Rectal smooth muscle tissue (tissue), 1 donor: ENCODE data around the gene METTL25.

Source experiments
- H3K27ac ChIP-seq: one replicate; pipeline ENCODE4 v1.7.0; 2013; ENCODE audit warnings: low read depth, low read length, inconsistent platforms
- H3K27me3 ChIP-seq: one replicate; pipeline ENCODE4 v1.7.0; 2013; ENCODE audit warnings: low read length; ENCODE audit not compliant: control insufficient read depth, insufficient read depth
- H3K36me3 ChIP-seq: one replicate; pipeline ENCODE4 v1.7.0; 2013; ENCODE audit warnings: low read length; ENCODE audit not compliant: control insufficient read depth, insufficient read depth
- H3K4me1 ChIP-seq: one replicate; pipeline ENCODE4 v1.7.0; 2013; ENCODE audit warnings: low read length; ENCODE audit not compliant: control insufficient read depth, insufficient read depth
- H3K4me3 ChIP-seq: one replicate; pipeline ENCODE4 v1.7.0; 2013; ENCODE audit warnings: low read length
- H3K9ac ChIP-seq: one replicate; pipeline ENCODE4 v1.7.0; 2013; ENCODE audit warnings: low read length

Gene METTL25, protein sequence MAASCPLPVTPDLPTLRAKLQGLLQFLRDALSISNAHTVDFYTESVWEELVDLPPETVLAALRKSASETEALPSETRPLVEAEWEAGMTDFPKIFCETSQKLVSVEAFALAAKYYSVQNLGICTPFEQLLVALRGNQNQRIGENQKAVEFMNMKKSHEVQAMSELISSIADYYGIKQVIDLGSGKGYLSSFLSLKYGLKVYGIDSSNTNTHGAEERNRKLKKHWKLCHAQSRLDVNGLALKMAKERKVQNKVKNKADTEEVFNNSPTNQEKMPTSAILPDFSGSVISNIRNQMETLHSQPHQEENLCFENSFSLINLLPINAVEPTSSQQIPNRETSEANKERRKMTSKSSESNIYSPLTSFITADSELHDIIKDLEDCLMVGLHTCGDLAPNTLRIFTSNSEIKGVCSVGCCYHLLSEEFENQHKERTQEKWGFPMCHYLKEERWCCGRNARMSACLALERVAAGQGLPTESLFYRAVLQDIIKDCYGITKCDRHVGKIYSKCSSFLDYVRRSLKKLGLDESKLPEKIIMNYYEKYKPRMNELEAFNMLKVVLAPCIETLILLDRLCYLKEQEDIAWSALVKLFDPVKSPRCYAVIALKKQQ

DNA sequence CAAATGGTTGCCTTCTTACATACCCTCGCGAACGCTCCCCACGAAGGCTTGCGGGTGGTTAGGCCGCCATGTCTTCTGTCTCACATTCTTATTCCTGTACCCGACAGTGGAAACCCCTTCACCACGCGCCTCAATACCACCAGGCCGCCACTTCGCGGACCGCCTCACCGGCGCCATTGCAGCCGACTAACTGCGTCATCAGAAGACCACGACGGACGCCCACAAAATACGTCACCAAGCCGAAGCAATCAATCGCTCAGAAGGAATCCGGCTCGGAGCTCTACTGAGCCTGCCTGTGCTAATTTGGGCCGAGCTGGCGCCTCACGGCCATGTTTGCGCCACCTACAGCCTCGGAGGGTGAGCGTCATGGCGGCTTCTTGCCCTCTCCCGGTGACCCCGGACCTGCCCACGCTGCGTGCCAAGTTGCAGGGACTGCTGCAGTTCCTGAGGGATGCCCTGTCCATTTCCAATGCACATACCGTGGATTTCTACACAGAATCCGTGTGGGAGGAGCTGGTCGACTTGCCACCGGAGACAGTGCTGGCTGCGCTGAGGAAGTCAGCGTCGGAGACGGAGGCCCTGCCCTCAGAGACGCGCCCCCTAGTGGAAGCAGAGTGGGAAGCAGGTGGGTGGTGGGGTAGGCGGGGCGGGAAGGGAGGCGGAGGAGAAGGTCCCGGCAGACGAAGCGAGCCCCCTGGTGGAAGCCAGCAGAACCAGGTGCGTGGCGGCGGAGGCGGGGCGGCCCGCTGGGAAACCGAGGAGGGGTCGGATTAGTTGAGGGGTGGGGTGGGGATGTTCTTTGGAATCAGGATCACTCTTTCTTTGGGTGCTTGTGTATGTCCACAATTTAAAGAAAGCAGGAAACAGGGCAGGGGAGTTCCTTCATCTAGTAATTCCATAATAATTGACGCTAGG lies at the start of gene METTL25, which contains the start of gene CCDC59:
Gene METTL25, plus strand, starts transcription at position 330 of the 915 bp plus-strand sequence. Its CDS starts 37 bp downstream, at position 367.
Gene CCDC59, minus strand, starts transcription at position 188 of the 915 bp plus-strand sequence. Its CDS starts 11 bp downstream, at position 177.
- peak within 1 kb of the TSS; percentile 99 for H3K4me3 ChIP-seq
- peaks cover 2% of the 10 kb centered on the region for H3K36me3 ChIP-seq
- H3K4me1 ChIP-seq: peaks cover 9% of the 10 kb centered on the region

DNA sequence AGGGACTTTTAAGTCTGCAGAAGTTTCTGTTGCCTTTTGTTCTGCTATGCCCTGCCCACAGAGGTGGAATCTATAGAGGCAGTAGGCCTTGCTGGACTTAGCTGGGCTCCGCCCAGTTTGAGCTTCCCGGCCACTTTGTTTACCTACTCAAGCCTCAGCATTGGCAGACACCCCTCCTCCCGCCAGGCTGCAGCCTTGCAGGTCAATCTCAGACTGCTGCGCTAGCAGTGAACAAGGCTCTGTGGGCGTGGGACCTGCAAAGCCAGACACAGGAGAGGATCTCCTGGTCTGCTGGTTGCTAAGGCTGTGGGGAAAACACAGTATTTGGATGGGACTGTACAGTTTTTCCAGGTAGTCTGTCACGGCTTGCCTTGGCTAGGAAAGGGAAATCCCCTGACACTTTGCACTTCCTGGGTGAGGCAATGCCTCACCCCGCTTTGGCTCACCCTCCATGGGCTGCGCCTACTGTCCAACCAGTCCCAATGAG lies 43.9 kb upstream of the METTL25 start:
- Histone ChIP-seq H3K27ac (no peak overlapping the region), H3K4me3 (no peak overlapping the region), H3K9ac (no peak overlapping the region), H3K4me1 (no peaks in the 10 kb centered on the region), H3K27me3 (no peaks in the 10 kb centered on the region), H3K36me3 (no peaks in the 10 kb centered on the region)

More for the DNA sequence above, at the start of gene METTL25, which contains the start of gene CCDC59:
- H3K27me3 ChIP-seq: no peaks in the 10 kb centered on the region
- peak within 1 kb of the TSS; percentile 96 for H3K9ac ChIP-seq
- H3K27ac ChIP-seq: peak within 1 kb of the TSS; percentile 100

DNA sequence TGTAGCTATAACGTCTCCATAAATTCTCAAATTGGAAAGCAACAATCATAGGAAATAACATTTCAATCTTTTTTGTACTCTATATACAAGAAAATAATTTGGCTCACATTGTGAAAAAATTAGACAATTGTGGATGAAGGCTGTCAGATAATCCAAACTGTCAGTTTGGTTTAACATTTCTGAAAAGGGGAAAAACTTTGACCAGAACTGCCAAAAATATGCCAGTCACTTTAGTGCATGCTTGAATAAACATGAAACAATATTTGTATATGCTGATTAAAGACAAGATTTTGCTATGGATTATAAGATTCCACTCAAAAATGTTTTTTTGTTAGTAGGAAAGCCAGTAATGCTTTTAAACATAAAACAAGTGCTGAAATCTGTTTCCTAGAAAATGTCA lies 39.1 kb upstream of the METTL25 start:
- Histone ChIP-seq H3K4me3 (no peak overlapping the region), H3K27me3 (no peaks in the 10 kb centered on the region), H3K9ac (no peak overlapping the region), H3K36me3 (no peaks in the 10 kb centered on the region), H3K4me1 (no peaks in the 10 kb centered on the region), H3K27ac (no peak overlapping the region)

DNA sequence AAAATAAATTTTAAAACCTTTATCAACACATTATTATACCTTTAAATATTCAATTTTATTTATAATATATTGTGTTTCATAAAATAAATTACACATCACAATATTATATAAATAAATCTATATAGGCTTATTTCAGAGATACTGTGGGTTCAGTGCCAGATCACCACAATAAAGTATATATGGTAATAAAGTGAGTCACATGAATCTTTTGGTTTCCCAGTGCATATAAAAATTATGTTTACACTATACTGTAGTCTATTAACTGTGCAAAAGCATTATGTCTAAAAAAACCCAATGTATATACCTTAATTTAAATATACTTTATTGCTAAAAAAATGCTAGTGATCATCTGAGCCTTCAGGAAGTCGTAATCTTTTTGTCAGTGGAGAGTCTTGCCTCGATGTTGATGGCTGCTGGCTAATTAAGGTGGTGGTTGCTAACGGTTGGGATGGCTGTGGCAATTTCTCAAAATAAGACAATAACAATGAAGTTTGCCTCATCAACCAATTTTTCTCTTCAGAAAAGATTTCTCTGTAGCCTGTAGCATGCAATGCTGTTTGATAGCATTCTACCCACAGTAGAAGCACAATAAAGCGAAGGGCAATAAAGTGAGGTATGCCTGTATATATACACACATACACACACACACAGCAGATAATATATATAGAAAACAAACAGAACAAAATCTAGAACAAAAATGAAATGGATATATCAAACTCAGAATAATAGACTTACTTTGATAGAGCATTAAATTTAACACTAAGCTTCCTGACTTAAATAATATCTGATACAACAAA lies 32.6 kb upstream of the METTL25 start:
- Histone ChIP-seq H3K36me3 (no peaks in the 10 kb centered on the region), H3K27me3 (no peaks in the 10 kb centered on the region), H3K4me3 (no peak overlapping the region)

DNA sequence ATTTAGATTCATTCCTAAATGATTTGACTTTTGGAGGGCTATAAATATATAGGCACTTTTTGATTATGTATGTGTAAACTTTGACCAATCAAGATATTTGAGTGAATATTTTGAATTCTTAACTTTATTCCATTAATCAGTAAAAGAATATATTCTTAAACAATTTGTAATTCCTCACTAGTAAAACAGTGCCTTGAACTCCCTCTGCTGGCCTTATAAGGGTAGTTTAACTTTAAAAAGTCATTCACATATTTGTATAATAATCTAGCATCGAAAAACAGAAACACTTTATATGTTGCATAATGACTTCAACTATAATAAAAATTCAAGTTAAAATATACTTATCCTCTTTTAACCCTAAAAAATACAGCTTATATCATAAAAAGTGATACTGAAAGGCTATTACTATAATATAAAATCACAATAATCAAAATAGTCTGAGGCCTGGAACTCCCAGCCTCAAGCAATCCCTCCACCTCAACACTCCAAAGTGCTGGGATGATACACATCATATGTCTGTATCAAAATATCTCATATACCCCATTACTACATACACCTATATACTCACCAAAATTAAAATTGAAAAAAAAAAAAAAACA lies 31.3 kb upstream of the METTL25 start:
- Histone ChIP-seq H3K27me3 (no peaks in the 10 kb centered on the region), H3K9ac (no peak overlapping the region), H3K4me3 (no peak overlapping the region), H3K4me1 (no peaks in the 10 kb centered on the region), H3K36me3 (no peaks in the 10 kb centered on the region), H3K27ac (no peak overlapping the region)

More for the DNA sequence above, 32.6 kb upstream of the METTL25 start:
- Histone ChIP-seq H3K9ac (no peak overlapping the region), H3K4me1 (no peaks in the 10 kb centered on the region), H3K27ac (no peak overlapping the region)

DNA sequence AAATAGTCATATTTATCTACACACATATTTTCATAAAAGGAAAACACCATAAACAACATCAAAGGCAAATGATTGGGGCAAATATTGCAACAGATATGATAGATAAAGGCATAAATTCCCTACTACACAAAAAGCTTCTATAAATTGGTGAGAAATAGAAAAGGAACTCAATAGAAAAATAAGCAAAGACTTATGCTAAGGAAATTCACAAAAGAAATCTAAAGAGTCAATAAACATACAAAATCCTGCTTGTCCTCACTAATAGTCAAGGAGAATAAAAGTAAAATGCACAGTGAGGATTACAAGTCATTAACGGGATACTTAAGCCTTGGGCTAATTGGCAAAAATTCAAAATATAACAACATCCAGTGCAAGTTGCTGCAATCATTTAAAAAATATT lies 30.5 kb upstream of the METTL25 start:
- no peaks in the 10 kb centered on the region for H3K4me1 ChIP-seq
- no peak overlapping the region for H3K27ac ChIP-seq
- H3K27me3 ChIP-seq: no peaks in the 10 kb centered on the region
- no peaks in the 10 kb centered on the region for H3K36me3 ChIP-seq
- H3K9ac ChIP-seq: no peak overlapping the region
- no peak overlapping the region for H3K4me3 ChIP-seq

DNA sequence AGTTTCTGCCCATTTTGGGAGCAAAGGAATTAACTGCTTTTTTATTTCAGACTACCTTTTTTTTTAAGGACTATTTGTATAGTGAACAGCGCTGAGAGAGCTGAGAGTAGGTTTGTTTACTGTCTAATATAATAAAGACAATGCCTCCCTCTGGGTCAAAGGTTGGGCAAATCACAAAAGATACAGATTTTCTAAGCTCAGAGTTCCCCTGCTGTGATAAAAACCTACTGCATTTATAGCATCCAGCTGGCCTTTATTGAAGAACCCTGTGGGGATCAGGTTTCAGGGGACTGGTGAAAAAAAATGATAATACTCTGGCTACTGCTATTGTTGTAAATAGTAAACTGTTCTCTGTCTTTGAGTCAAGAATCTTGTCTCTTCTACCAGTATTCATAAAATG lies 28.8 kb upstream of the METTL25 start:
- Histone ChIP-seq H3K4me1 (no peaks in the 10 kb centered on the region), H3K36me3 (no peaks in the 10 kb centered on the region)

DNA sequence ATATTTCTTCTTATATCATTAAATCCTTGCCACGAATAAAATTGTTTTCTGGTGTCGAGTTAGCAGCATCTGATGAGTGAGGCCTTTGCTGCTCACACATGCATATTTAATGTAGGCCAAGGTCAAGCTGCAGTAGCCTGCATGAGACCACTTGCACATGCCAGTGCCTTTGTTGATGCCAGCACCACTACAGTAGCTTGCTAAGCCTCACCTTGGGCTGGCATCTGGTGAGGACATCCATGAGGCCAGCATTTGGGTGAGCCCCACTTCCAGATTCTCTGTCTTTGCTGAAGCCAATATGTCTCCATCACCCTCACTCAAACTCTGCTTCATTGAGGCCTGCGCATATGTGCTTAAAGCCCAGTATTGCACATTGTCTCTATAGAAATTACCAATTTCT lies 8.2 kb upstream of the METTL25 start:
- Histone ChIP-seq H3K27me3 (no peaks in the 10 kb centered on the region), H3K4me1 (no peaks in the 10 kb centered on the region), H3K27ac (no peak overlapping the region), H3K36me3 (no peaks in the 10 kb centered on the region), H3K4me3 (no peak overlapping the region), H3K9ac (no peak overlapping the region)

More for the DNA sequence above, 28.8 kb upstream of the METTL25 start:
- no peak overlapping the region for H3K27ac ChIP-seq
- H3K9ac ChIP-seq: no peak overlapping the region
- no peak overlapping the region for H3K4me3 ChIP-seq
- H3K27me3 ChIP-seq: no peaks in the 10 kb centered on the region

DNA sequence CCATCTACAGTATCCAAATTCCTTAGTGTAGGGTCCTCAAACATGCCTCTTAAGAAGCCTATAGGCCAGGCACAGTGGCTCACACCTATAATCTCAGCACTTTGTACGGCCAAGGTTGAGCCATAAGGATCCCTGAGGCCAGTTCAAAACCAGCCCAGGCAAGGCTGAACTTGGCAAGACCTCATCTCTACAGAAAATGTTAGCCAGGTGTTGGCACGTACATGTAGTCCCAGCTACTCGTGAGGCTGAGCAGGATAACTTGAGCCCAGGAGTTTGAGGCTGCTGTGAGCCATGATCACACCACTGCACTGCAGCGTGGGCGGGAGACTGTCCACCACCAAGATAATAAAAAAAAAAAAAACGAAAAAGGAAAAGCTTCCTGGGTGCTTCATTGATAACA lies 6.9 kb upstream of the METTL25 start:
- Histone ChIP-seq H3K9ac (no peak overlapping the region), H3K36me3 (peaks cover 2% of the 10 kb centered on the region), H3K4me1 (peaks cover 4% of the 10 kb centered on the region), H3K4me3 (no peak overlapping the region), H3K27ac (no peak overlapping the region), H3K27me3 (no peaks in the 10 kb centered on the region)

DNA sequence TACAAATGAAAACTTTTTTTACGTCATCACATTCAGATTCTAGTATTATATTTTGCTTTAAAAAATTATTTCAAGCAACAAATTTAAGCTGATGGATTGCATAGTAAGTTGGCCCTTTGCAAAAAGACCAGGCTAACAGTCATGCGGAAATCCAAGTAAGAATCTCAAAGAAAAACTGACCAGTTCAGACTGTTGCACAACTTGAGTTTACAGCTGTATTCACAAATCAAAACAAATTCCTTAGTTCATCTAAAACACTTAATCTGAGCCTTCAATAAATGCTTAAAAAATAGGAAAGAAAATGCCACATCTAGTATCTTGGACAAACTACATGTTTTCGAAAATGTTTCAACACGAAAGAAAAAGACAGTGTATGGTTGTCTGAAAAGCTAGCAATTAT lies 989 bp upstream of the METTL25 start:
- Histone ChIP-seq H3K36me3 (peaks cover 2% of the 10 kb centered on the region), H3K4me3 (peak overlapping the region; percentile 99), H3K27me3 (no peaks in the 10 kb centered on the region), H3K27ac (peak overlapping the region; percentile 100), H3K9ac (peak overlapping the region; percentile 96), H3K4me1 (peaks cover 9% of the 10 kb centered on the region)

DNA sequence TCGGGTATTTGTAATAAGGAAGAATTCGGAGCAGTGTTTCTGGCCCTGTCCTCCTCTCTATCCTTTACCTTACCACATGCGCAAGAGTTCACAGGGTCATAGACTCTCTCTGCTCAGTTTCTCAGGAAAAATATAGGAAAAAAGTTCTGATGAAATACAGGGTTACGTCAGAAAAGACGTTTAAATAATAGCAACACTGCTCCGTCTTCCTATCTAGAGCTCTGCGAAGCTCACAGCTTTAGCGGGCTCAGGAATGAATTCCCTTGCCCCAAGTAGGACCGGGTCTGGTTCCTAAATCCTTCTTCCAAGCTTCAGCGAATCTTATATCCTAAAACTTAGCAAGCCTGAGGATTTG lies 507 bp upstream of the METTL25 start:
- Histone ChIP-seq H3K27me3 (no peaks in the 10 kb centered on the region), H3K4me3 (peak overlapping the region; percentile 99), H3K27ac (peak overlapping the region; percentile 100), H3K4me1 (peaks cover 9% of the 10 kb centered on the region), H3K9ac (peak overlapping the region; percentile 96), H3K36me3 (peaks cover 2% of the 10 kb centered on the region)
